K562 (cell line): ENCODE results near the gene LMBR1L. TPM values are rescaled to one million over a fixed set of nuclear protein-coding genes. Genes with fewer than 3 reads are reported as not detected.

ENCODE experiments used
- BACH1 ChIP-seq: fragments of 200-800 bp; sonication (Bioruptor generic); IDR thresholded peaks from 2 replicates; pipeline ENCODE4 v1.6.1; 2016; ENCODE audit warnings: missing genetic modification characterization, missing compliant biosample characterization
- CHD1 ChIP-seq: fragments of 200-600 bp; sonication (generic); IDR thresholded peaks from one replicate; pipeline ENCODE4 v1.6.1; 2012; ENCODE audit warnings: mild to moderate bottlenecking, moderate library complexity, low read length, inconsistent platforms
- CUX1 ChIP-seq: fragments of 200-800 bp; sonication (Bioruptor generic); IDR thresholded peaks from 2 replicates; pipeline ENCODE4 v1.6.1; 2016; ENCODE audit warnings: missing genetic modification characterization, missing compliant biosample characterization
- FOXK2 ChIP-seq, 2 experiments: fragments of 450-650 bp; IDR thresholded peaks in 1 of 2; conservative IDR thresholded peaks in 1 of 2; 2 replicates each; pipeline ENCODE4 v1.6.1; 2016; ENCODE audit warnings: low read depth in 2 of 2, mild to moderate bottlenecking in 1 of 2
- FOXM1 ChIP-seq, 2 experiments: fragments of 450-650 bp in 1 of 2; sonication (generic) in 1 of 2; formaldehyde crosslinking in 1 of 2; IDR thresholded peaks; 2 replicates each; pipeline versions ENCODE4 v1.6.1 to v1.9.0; 2017 to 2022; ENCODE audit warnings: low read depth in 2 of 2, mild to moderate bottlenecking in 2 of 2, missing genetic modification reagents in 1 of 2, moderate library complexity in 1 of 2
- SREBF2 ChIP-seq: sonication (generic); formaldehyde crosslinking; IDR thresholded peaks from 2 replicates; pipeline ENCODE4 v1.4.0; 2020; ENCODE audit warnings: mild to moderate bottlenecking, missing genetic modification reagents
- TCF7L2 ChIP-seq: fragments of 150-350 bp; IDR thresholded peaks from 2 replicates; pipeline ENCODE4 v1.6.1; 2016; ENCODE audit warnings: low read depth, mild to moderate bottlenecking, low read length, moderate library complexity
- TRIM25 ChIP-seq: fragments of 450-650 bp; IDR thresholded peaks from 2 replicates; pipeline ENCODE4 v1.7.0; 2016; ENCODE audit warnings: borderline replicate concordance
- ZNF253 ChIP-seq: fragments of 250-450 bp; sonication (Bioruptor Pico); conservative IDR thresholded peaks from 2 replicates; pipeline ENCODE4 v1.6.1; 2021; ENCODE audit warnings: mild to moderate bottlenecking
- ZNF699 ChIP-seq: fragments of 250-450 bp; sonication (Bioruptor Pico); IDR thresholded peaks from 2 replicates; pipeline ENCODE4 v1.8.0; 2021; ENCODE audit warnings: mild to moderate bottlenecking, moderate library complexity; ENCODE audit not compliant: insufficient replicate concordance
- polyA plus RNA-seq, 8 experiments: library from polyadenylated mRNA; depleted of rRNA in 4 of 8; stranded (reverse) in 5 of 8; unstranded in 3 of 8; fragments of >200 nt; fragmentation: Nextera tagmentation in 2 of 8; fragmentation: Illumina TruSeq in 1 of 8; extraction: Ambion mirVana in 2 of 8; extraction: Trizol in 1 of 8; gene quantifications; 2 replicates each; pipeline versions ENCODE4 v1.2.1 to v1.2.3, GENCODE V29; 2011 to 2014; ENCODE audit warnings: inconsistent platforms in 1 of 8, missing spikeins in 1 of 8
- total RNA-seq, 7 experiments: library from RNA; depleted of rRNA in 6 of 7; stranded (reverse); fragments of >200 nt in 6 of 7; fragmentation: Illumina TruSeq in 2 of 7; extraction: Trizol in 2 of 7; gene quantifications; 2 replicates each; pipeline versions ENCODE4 v1.2.1 to v1.2.3, GENCODE V29; 2011 to 2021; ENCODE audit warnings: low replicate concordance in 1 of 7

Gene LMBR1L
- total and polyA plus RNA-seq, 9 of the 15 experiments (the other 6 are each of a cell fraction or from before 2014, with no cell fraction given), result 2.5 to 57.0 (median 31.1) TPM

- TF ChIP-seq CUX1, result peak; percentile 81
- no peak for TF ChIP-seq ZNF253 (CRISPR knock-in tag)
- TF ChIP-seq CHD1, result peak; percentile 60
- TF ChIP-seq FOXK2 (conservative IDR thresholded peaks at IDR 0.05 in 1 of 2, IDR thresholded peaks at IDR 0.05 in 1 of 2; ENCODE audit: low read depth in 2 of 2), result peak; percentile 26 to 97; a peak in 2 of 4 replicates
- no peak for TF ChIP-seq ZNF699 (CRISPR knock-in tag)
- TF ChIP-seq FOXM1 (IDR thresholded peaks at IDR 0.05; ENCODE audit: low read depth), result peak; percentile 66
- TF ChIP-seq FOXM1 (CRISPR knock-in tag; IDR thresholded peaks at IDR 0.05; ENCODE audit: low read depth), result no peak
- TF ChIP-seq TCF7L2, result peak; percentile 79
- TF ChIP-seq SREBF2 (CRISPR knock-in tag), result no peak
- no peak for TF ChIP-seq TRIM25
- TF ChIP-seq BACH1 (tag), result no peak
Observed at GRCh38 chr12:49092086-49092815, 18.4 kb downstream of the LMBR1L start (continued).
